ENCODE results near the gene RUNX1.

DNA sequence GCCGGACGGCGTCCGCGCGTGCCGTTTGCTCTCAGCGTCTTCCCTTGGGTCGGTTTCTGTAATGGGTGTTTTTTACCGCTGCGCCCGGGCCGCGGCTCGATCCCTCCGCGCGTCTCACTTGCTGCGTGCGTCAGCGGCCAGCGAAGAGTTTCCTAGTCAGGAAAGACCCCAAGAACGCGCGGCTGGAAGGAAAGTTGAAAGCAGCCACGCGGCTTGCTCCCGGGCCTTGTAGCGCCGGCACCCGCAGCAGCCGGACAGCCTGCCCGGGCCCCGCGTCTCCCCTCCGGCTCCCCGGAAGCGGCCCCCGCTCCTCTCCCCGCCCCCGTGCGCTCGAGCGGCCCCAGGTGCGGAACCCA lies 159.8 kb downstream of the RUNX1 start:
- TF ChIP-seq, protein P1, sequence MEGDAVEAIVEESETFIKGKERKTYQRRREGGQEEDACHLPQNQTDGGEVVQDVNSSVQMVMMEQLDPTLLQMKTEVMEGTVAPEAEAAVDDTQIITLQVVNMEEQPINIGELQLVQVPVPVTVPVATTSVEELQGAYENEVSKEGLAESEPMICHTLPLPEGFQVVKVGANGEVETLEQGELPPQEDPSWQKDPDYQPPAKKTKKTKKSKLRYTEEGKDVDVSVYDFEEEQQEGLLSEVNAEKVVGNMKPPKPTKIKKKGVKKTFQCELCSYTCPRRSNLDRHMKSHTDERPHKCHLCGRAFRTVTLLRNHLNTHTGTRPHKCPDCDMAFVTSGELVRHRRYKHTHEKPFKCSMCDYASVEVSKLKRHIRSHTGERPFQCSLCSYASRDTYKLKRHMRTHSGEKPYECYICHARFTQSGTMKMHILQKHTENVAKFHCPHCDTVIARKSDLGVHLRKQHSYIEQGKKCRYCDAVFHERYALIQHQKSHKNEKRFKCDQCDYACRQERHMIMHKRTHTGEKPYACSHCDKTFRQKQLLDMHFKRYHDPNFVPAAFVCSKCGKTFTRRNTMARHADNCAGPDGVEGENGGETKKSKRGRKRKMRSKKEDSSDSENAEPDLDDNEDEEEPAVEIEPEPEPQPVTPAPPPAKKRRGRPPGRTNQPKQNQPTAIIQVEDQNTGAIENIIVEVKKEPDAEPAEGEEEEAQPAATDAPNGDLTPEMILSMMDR (IDR thresholded peaks at IDR 0.05; ENCODE audit: extremely low read depth in 1 of 2, insufficient read depth in 1 of 2, low read depth in 1 of 2, low read length in 2 of 2) = no peak
- TF ChIP-seq EZH2 (IDR thresholded peaks at IDR 0.05; ENCODE audit: borderline replicate concordance, low read depth, low read length, severe bottlenecking) (no peak), POLR2A (IDR thresholded peaks at IDR 0.05; ENCODE audit: low read depth, low read length) (no peak), JUN (IDR thresholded peaks at IDR 0.05; ENCODE audit: borderline replicate concordance, insufficient read depth, insufficient read length, low read depth) (no peak), POLR2AphosphoS5 (IDR thresholded peaks at IDR 0.05; ENCODE audit: insufficient read depth, low read depth, low read length) (no peak), MYC (IDR thresholded peaks at IDR 0.05; ENCODE audit: low read depth, low read length) (no peak), GATA2 (IDR thresholded peaks at IDR 0.05; ENCODE audit: insufficient read depth, insufficient read length, low read depth, low read length) (no peak), FOS (IDR thresholded peaks at IDR 0.05; ENCODE audit: borderline replicate concordance, insufficient read depth, low read length) (no peak)
- TF ChIP-seq, protein P2, sequence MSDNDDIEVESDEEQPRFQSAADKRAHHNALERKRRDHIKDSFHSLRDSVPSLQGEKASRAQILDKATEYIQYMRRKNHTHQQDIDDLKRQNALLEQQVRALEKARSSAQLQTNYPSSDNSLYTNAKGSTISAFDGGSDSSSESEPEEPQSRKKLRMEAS (IDR thresholded peaks at IDR 0.05; ENCODE audit: insufficient read depth, insufficient read length) = no peak

All from endothelial cell of umbilical vein (primary cell).